ENCODE data around the gene SCTR. TPM values are rescaled to one million over a fixed set of nuclear protein-coding genes. Genes with fewer than 3 reads are reported as not detected.

SCTR gene
- total RNA-seq, result not detected

- H3K4me1 Mint-ChIP-seq (ENCODE audit: low read depth), result no peaks in the 10 kb centered on the region
- H3K4me3 Mint-ChIP-seq, result no peak within 1 kb of the TSS
- no peaks in the 10 kb centered on the region for H3K9me3 Mint-ChIP-seq
- no peak for DNase-seq
- ATAC-seq, result peak in 1 of 2 donors; percentile 43
- H3K27me3 Mint-ChIP-seq (ENCODE audit: low read depth), result peaks cover 50% of the 10 kb centered on the region
- no peaks in the 10 kb centered on the region for H3K36me3 Mint-ChIP-seq (ENCODE audit: insufficient read depth)
Observed at GRCh38 chr2:119523952-119524694, at the start of gene SCTR. TSS of gene SCTR (minus strand) at chr2:119524483. CDS start at chr2:119524226, 257 bp downstream.

GRCh38 chr2:119567292-119567691, 43.0 kb upstream of the SCTR start:
- ATAC-seq, result no peak
- no peaks in the 10 kb centered on the region for H3K36me3 Mint-ChIP-seq (ENCODE audit: insufficient read depth)
- peaks cover 5% of the 10 kb centered on the region for H3K27me3 Mint-ChIP-seq (ENCODE audit: low read depth)
- no peak for DNase-seq
- H3K4me1 Mint-ChIP-seq (ENCODE audit: low read depth), result no peaks in the 10 kb centered on the region
- peaks cover 7% of the 10 kb centered on the region for H3K9me3 Mint-ChIP-seq
- no peak overlapping the region for H3K4me3 Mint-ChIP-seq

GRCh38 chr2:119565481-119565880, 41.2 kb upstream of the SCTR start:
- Mint-ChIP-seq H3K27me3 (ENCODE audit: low read depth) (peaks cover 5% of the 10 kb centered on the region), H3K36me3 (ENCODE audit: insufficient read depth) (no peaks in the 10 kb centered on the region)
- ATAC-seq, result no peak

GRCh38 chr2:119553687-119554344, 29.5 kb upstream of the SCTR start:
- H3K36me3 Mint-ChIP-seq (ENCODE audit: insufficient read depth), result no peaks in the 10 kb centered on the region

More at GRCh38 chr2:119565481-119565880, 41.2 kb upstream of the SCTR start:
- no peak overlapping the region for H3K4me3 Mint-ChIP-seq
- H3K9me3 Mint-ChIP-seq, result peaks cover 7% of the 10 kb centered on the region
- no peaks in the 10 kb centered on the region for H3K4me1 Mint-ChIP-seq (ENCODE audit: low read depth)
- no peak for DNase-seq

GRCh38 chr2:119552902-119553301, 28.6 kb upstream of the SCTR start:
- H3K4me1 Mint-ChIP-seq (ENCODE audit: low read depth), result no peaks in the 10 kb centered on the region
- H3K4me3 Mint-ChIP-seq, result no peak overlapping the region
- DNase-seq (no peak), ATAC-seq (no peak)
- no peaks in the 10 kb centered on the region for H3K36me3 Mint-ChIP-seq (ENCODE audit: insufficient read depth)
- H3K9me3 Mint-ChIP-seq, result no peaks in the 10 kb centered on the region
- H3K27me3 Mint-ChIP-seq (ENCODE audit: low read depth), result peaks cover 14% of the 10 kb centered on the region

More at GRCh38 chr2:119553687-119554344, 29.5 kb upstream of the SCTR start:
- Mint-ChIP-seq H3K4me3 (no peak overlapping the region), H3K9me3 (no peaks in the 10 kb centered on the region), H3K27me3 (ENCODE audit: low read depth) (peaks cover 14% of the 10 kb centered on the region), H3K4me1 (ENCODE audit: low read depth) (no peaks in the 10 kb centered on the region)
- DNase-seq (no peak), ATAC-seq (no peak)

GRCh38 chr2:119550856-119551255, 26.6 kb upstream of the SCTR start:
- H3K4me1 Mint-ChIP-seq (ENCODE audit: low read depth), result no peaks in the 10 kb centered on the region
- H3K9me3 Mint-ChIP-seq, result no peaks in the 10 kb centered on the region
- no peak overlapping the region for H3K4me3 Mint-ChIP-seq
- ATAC-seq (no peak), DNase-seq (no peak)
- H3K27me3 Mint-ChIP-seq (ENCODE audit: low read depth), result peaks cover 23% of the 10 kb centered on the region
- H3K36me3 Mint-ChIP-seq (ENCODE audit: insufficient read depth), result no peaks in the 10 kb centered on the region

GRCh38 chr2:119550346-119550745, 26.1 kb upstream of the SCTR start:
- no peak for DNase-seq
- H3K27me3 Mint-ChIP-seq (ENCODE audit: low read depth), result peaks cover 25% of the 10 kb centered on the region
- H3K36me3 Mint-ChIP-seq (ENCODE audit: insufficient read depth), result no peaks in the 10 kb centered on the region
- ATAC-seq, result no peak
- H3K9me3 Mint-ChIP-seq, result no peaks in the 10 kb centered on the region
- no peaks in the 10 kb centered on the region for H3K4me1 Mint-ChIP-seq (ENCODE audit: low read depth)
- no peak overlapping the region for H3K4me3 Mint-ChIP-seq

GRCh38 chr2:119549241-119549640, 25.0 kb upstream of the SCTR start:
- Mint-ChIP-seq H3K27me3 (ENCODE audit: low read depth) (peaks cover 27% of the 10 kb centered on the region), H3K4me1 (ENCODE audit: low read depth) (peaks cover 2% of the 10 kb centered on the region), H3K4me3 (no peak overlapping the region), H3K9me3 (no peaks in the 10 kb centered on the region), H3K36me3 (ENCODE audit: insufficient read depth) (no peaks in the 10 kb centered on the region)
- no peak for DNase-seq
- ATAC-seq, result no peak

GRCh38 chr2:119548516-119549120, 24.3 kb upstream of the SCTR start:
- ATAC-seq (no peak), DNase-seq (no peak)
- H3K36me3 Mint-ChIP-seq (ENCODE audit: insufficient read depth), result no peaks in the 10 kb centered on the region
- peaks cover 6% of the 10 kb centered on the region for H3K4me1 Mint-ChIP-seq (ENCODE audit: low read depth)
- H3K9me3 Mint-ChIP-seq, result no peaks in the 10 kb centered on the region
- peaks cover 32% of the 10 kb centered on the region for H3K27me3 Mint-ChIP-seq (ENCODE audit: low read depth)
- H3K4me3 Mint-ChIP-seq, result no peak overlapping the region

GRCh38 chr2:119546447-119546767, 22.1 kb upstream of the SCTR start:
- Mint-ChIP-seq H3K4me1 (ENCODE audit: low read depth) (peaks cover 10% of the 10 kb centered on the region), H3K27me3 (ENCODE audit: low read depth) (peaks cover 44% of the 10 kb centered on the region), H3K9me3 (no peaks in the 10 kb centered on the region), H3K4me3 (no peak overlapping the region), H3K36me3 (ENCODE audit: insufficient read depth) (no peaks in the 10 kb centered on the region)
- DNase-seq, result no peak
- no peak for ATAC-seq

GRCh38 chr2:119545754-119546446, 21.6 kb upstream of the SCTR start:
- H3K4me1 Mint-ChIP-seq (ENCODE audit: low read depth), result peaks cover 10% of the 10 kb centered on the region
- peaks cover 46% of the 10 kb centered on the region for H3K27me3 Mint-ChIP-seq (ENCODE audit: low read depth)
- no peaks in the 10 kb centered on the region for H3K36me3 Mint-ChIP-seq (ENCODE audit: insufficient read depth)
- DNase-seq (no peak), ATAC-seq (no peak)
- H3K4me3 Mint-ChIP-seq, result no peak overlapping the region
- H3K9me3 Mint-ChIP-seq, result no peaks in the 10 kb centered on the region

- ATAC-seq (no peak), DNase-seq (no peak)
- Mint-ChIP-seq H3K36me3 (ENCODE audit: insufficient read depth) (no peaks in the 10 kb centered on the region), H3K27me3 (ENCODE audit: low read depth) (peaks cover 53% of the 10 kb centered on the region), H3K4me3 (peak overlapping the region; percentile 33), H3K4me1 (ENCODE audit: low read depth) (peaks cover 10% of the 10 kb centered on the region), H3K9me3 (no peaks in the 10 kb centered on the region)
Observed at GRCh38 chr2:119544939-119545475, 20.7 kb upstream of the SCTR start.

GRCh38 chr2:119544075-119544938, 20.0 kb upstream of the SCTR start, which contains the start of gene CFAP221:
TSS of gene CFAP221 (plus strand) at chr2:119544449. CDS start at chr2:119546132, 1,683 bp downstream.
- ATAC-seq (peak; percentile 75 to 83), DNase-seq (peak; percentile 9)
- Mint-ChIP-seq H3K4me3 (peak within 1 kb of the TSS; percentile 71), H3K4me1 (ENCODE audit: low read depth) (peaks cover 10% of the 10 kb centered on the region), H3K27me3 (ENCODE audit: low read depth) (peaks cover 56% of the 10 kb centered on the region), H3K9me3 (no peaks in the 10 kb centered on the region), H3K36me3 (ENCODE audit: insufficient read depth) (no peaks in the 10 kb centered on the region)

All from activated T-cell treated with anti-CD3 and anti-CD28 coated beads, Interleukin-2, amount 50 U/mL, for 4 hours (primary cell).